Umbilical cord (tissue), 2 donors: ENCODE data around the gene MED26. TPM values are rescaled to one million over a fixed set of nuclear protein-coding genes. Genes with fewer than 3 reads are reported as not detected.
"Not testable (repeated sequence)": the region's sequence is repeated elsewhere in the genome, so short reads cannot be mapped to it uniquely, and the experiment has no call there.

Experiments
- DNase-seq: peaks from one replicate; pipeline ENCODE4 v3.0.0-alpha.2; 2015; ENCODE audit warnings: low spot score
- total RNA-seq: library from RNA; depleted of rRNA; stranded (reverse); fragments of >200 nt; gene quantifications from one replicate; pipeline ENCODE4 v1.2.3, GENCODE V29; 2014; ENCODE audit warnings: low replicate concordance; ENCODE audit not compliant: insufficient read depth

The MED26 gene
- 3.9 TPM for total RNA-seq

GRCh38 chr19:16628183-16628983 is at the start of gene MED26:
Gene MED26 (minus strand): TSS chr19:16628204. CDS start chr19:16627943, 261 bp downstream.
- peak; percentile 97 for DNase-seq

- no peak for DNase-seq
Observed at GRCh38 chr19:16677055-16677454, 49.1 kb upstream of the MED26 start.

- DNase-seq: no peak
Observed at GRCh38 chr19:16676101-16676798, 48.2 kb upstream of the MED26 start.

GRCh38 chr19:16673839-16674238 is 45.8 kb upstream of the MED26 start:
- not testable (repeated sequence) for DNase-seq

- no peak for DNase-seq
Observed at GRCh38 chr19:16673231-16673630, 45.2 kb upstream of the MED26 start.

GRCh38 chr19:16671652-16672274 is 43.8 kb upstream of the MED26 start:
- no peak for DNase-seq

GRCh38 chr19:16670291-16670690 is 42.3 kb upstream of the MED26 start:
- no peak for DNase-seq

GRCh38 chr19:16668702-16669101 is 40.7 kb upstream of the MED26 start:
- DNase-seq: not testable (repeated sequence)

GRCh38 chr19:16668176-16668575 is 40.2 kb upstream of the MED26 start:
- DNase-seq: no peak

GRCh38 chr19:16661480-16662034 is 33.6 kb upstream of the MED26 start:
- DNase-seq: peak; percentile 9

- DNase-seq: peak; percentile 27
Observed at GRCh38 chr19:16660763-16661479, 32.9 kb upstream of the MED26 start, which contains the start of gene TMEM38A. Gene TMEM38A (plus strand): TSS chr19:16661139. CDS start chr19:16661218, 79 bp downstream.

- peak; percentile 100 for DNase-seq
Observed at GRCh38 chr19:16659832-16660708, 32.1 kb upstream of the MED26 start, which contains the start of gene SMIM7. Gene SMIM7 (minus strand): TSS chr19:16660144. CDS start chr19:16660110, 34 bp downstream.

- DNase-seq: no peak
Observed at GRCh38 chr19:16659464-16659831, 31.4 kb upstream of the MED26 start.

GRCh38 chr19:16657384-16657783 is 29.4 kb upstream of the MED26 start:
- DNase-seq: no peak

- no peak for DNase-seq
Observed at GRCh38 chr19:16655727-16656126, 27.7 kb upstream of the MED26 start.

- no peak for DNase-seq
Observed at GRCh38 chr19:16654627-16655026, 26.6 kb upstream of the MED26 start.

- DNase-seq: no peak
Observed at GRCh38 chr19:16654140-16654539, 26.1 kb upstream of the MED26 start.

GRCh38 chr19:16652854-16653253 is 24.9 kb upstream of the MED26 start:
- DNase-seq: no peak

GRCh38 chr19:16651421-16652188 is 23.6 kb upstream of the MED26 start:
- DNase-seq: not testable (repeated sequence)
